Activated CD8-positive, alpha-beta memory T cell treated with anti-CD3 and anti-CD28 coated beads for 4 hours (primary cell): ENCODE results near the gene RSPRY1.
"Not testable (repeated sequence)": the region's sequence is repeated elsewhere in the genome, so short reads cannot be mapped to it uniquely, and the experiment has no call there.

Experiments
- DNase-seq, 2 donors: peaks; one replicate each; pipeline ENCODE4 v3.0.0-alpha.2; 2020; ENCODE audit warnings: low read depth in 2 of 2

Gene RSPRY1

GRCh38 chr16:57186872-57187854 lies 1.0 kb downstream of the RSPRY1 start:
- no peak for DNase-seq

- not testable (repeated sequence) for DNase-seq
These were observed 2.0 kb downstream of the RSPRY1 start for GRCh38 chr16:57187902-57188710.

DNA sequence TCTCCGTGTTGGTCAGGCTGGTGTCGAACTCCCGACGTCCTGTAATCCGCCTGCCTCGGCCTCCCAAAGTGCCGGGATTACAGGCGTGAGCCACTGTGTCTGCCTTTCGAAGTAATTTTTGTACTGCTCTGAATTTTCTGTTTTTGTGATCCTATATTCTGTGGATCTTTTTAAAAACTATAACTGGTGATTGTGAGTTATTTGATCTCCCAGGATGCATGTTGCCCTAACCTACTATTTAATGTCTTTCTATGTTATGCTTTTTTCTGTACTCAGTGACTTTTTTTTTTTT lies 2.5 kb downstream of the RSPRY1 start:
- DNase-seq: no peak

DNA sequence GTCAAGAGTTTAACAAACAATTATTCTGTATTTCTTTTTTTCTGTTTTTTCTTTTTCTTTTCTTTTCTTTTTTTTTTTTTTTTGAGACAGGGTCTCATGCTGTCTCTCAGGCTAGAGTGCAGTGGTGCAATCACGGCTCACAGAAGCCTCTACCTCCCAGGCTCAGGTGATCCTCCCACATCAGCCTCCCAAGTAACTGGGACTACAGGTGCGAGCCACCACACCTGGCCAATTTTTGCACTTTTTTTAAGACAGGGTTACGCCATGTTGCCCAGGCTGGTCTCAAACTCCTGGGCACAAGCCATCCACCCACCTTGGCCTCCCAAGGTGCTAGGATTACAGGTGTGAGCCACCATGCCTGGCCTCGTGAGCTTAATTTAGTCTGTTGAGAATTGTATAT lies 3.4 kb downstream of the RSPRY1 start:
- DNase-seq: not testable (repeated sequence)

- DNase-seq: no peak
These were observed 4.0 kb downstream of the RSPRY1 start for GRCh38 chr16:57190136-57190535.

GRCh38 chr16:57191056-57191571 lies 5.0 kb downstream of the RSPRY1 start:
- DNase-seq: no peak

DNA sequence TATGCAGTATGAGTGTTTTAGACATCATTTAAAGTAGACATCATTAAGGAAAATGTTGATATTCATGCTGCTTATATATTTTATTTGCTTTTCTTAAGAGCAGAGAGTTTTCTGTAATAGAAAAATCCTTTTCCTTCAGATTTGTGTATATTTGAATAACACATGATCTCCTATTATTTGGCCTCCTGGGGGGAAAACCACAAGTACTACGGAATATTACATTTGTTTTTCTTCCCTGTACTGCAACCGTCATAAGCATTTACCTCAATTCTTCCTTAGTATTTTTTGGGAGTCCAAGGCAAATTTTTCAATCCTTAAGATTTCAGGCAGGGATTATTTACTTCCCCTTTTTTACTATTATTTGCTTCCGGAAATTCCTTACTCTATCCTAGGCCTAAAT lies 6.0 kb downstream of the RSPRY1 start:
- no peak for DNase-seq

GRCh38 chr16:57192720-57193486 lies 6.8 kb downstream of the RSPRY1 start:
- DNase-seq: no peak

GRCh38 chr16:57194512-57194911 lies 8.4 kb downstream of the RSPRY1 start:
- no peak for DNase-seq

- no peak for DNase-seq
These were observed 10.2 kb downstream of the RSPRY1 start for GRCh38 chr16:57196286-57196685.

- no peak for DNase-seq
These were observed 10.6 kb downstream of the RSPRY1 start for GRCh38 chr16:57196753-57197152.

- not testable (repeated sequence) for DNase-seq
These were observed 14.2 kb downstream of the RSPRY1 start for GRCh38 chr16:57200321-57200720.

- not testable (repeated sequence) for DNase-seq
These were observed 14.8 kb downstream of the RSPRY1 start for GRCh38 chr16:57200926-57201325.

DNA sequence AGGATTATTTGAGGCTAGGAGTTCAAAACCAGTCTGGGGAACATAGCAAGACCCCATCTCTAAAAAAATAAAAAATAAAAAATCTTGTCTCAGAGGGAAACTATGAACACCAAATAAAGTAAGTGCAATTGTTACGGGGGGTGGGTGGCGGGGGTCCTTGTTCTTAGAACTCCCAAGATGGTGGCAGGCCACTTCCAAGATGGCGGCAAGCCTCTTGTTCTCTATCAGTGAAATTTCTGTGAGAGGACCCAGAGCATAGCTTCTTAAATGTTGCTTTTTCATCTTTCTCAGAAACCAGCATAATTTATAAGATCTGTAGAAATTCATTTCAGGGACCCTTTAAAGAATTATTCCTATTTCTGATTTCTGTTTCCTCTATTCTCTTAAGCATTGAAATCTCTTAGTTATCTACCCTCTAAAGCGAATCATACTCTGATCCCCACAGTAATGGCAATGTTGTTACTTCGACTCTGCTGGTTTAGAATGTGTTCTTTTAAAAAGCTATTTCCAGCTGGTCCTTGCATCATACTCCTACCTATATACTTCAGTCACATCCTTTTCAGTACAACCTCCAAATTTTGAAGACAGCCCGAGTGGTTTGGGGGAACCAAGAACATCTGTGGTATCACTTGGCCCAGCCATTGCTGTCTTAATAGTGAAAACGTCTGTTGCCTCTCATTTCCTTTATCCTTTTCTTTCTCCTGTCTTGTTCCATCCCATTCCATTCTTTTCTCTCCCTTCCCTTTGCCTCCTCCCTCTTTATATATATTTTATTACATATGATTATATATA lies 16.2 kb downstream of the RSPRY1 start:
- DNase-seq: no peak

DNA sequence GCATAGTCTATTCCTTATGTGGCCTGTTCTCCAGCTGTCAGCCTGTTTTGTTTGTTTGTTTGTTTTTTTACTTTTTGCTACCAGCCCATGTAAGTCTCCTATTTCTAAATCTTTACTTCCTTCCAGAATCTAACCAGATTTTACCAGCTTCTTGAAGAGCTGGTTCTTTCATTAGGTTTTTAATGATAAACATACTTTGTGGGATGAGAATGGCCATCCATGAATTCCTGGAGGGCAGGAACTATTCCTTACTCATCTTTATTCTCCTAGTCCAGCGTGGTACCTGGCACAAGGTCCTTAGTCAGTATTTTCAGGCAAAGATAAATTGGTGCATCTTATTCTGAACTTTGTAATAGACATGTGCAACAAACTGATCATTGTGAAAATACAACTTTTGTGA lies 17.3 kb downstream of the RSPRY1 start:
- no peak for DNase-seq

DNA sequence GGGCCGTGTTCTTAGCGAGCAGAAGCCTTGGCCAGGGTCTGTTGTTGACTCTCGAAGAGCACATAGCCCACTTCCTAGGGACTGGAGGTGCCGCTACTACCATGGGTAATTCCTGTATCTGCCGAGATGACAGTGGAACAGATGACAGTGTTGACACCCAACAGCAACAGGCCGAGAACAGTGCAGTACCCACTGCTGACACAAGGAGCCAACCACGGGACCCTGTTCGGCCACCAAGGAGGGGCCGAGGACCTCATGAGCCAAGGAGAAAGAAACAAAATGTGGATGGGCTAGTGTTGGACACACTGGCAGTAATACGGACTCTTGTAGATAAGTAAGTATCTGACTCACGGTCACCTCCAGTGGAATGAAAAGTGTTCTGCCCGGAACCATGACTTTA lies 18.5 kb downstream of the RSPRY1 start:
- DNase-seq: no peak

DNA sequence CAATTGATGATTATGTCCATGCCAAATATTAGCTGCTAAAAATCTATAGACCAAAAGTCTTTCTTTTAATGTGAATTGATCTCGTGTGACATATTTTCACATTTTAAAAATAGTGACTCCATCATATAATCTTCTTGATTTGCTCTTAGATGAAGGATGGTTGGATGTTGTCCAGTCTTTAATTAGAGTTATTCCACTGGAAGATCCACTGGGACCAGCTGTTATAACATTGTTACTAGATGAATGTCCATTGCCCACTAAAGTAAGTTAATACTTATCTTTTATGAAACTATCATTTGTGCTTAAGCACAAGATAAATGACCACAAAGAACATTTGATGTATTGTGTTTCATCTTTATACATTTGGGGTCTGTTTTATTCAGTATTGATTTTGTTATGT lies 22.8 kb downstream of the RSPRY1 start:
- DNase-seq: no peak

DNA sequence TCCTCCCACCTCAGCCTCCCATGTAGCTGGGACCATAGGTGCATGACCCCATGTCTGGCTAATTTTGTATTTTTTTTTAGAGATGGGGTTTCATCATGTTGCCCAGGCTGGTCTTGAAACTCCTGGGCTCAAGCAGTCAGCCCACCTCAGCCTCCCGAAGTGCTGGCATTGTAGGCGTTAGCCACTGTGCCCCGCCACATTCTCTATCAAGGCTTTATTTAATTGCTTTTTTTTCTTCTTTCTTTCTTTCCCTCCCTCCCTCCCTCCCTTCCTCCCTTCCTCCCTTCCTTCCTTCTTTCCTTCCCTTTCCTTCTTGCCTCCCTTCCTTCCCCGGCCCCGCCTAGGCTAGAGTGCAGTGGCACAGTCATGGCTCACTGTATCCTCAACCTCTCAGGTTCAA lies 23.7 kb downstream of the RSPRY1 start:
- DNase-seq: no peak

- DNase-seq: no peak
These were observed 27.3 kb downstream of the RSPRY1 start for GRCh38 chr16:57213462-57213861.

DNA sequence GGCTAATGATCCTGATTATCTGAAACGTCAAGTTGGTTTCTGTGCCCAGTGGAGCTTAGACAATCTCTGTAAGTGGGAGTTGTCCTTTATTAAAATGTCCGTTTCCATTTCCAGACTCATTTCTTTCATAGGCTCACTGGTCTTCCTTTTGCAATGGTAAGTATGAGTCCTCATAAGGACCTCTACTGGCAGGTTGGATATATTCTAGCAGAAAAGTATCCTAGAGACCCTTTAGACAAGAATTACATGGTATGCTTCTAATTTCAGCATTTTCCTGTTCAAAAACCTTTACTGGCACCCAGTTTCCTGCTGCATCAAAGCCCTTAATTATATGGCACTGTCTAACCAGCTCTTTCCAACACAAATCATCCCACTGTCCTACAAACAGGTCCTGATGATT lies 30.8 kb downstream of the RSPRY1 start:
- DNase-seq: no peak

GRCh38 chr16:57223057-57223456 lies 36.9 kb downstream of the RSPRY1 start:
- DNase-seq: no peak
